ENCODE results near the gene JAZF1. TPM values are rescaled to one million over a fixed set of nuclear protein-coding genes. Genes with fewer than 3 reads are reported as not detected.

JAZF1 gene
- total and polyA plus RNA-seq, 2 of the 4 experiments (the other 2 are of a cell fraction), result 8.4 to 10.5 TPM

DNA sequence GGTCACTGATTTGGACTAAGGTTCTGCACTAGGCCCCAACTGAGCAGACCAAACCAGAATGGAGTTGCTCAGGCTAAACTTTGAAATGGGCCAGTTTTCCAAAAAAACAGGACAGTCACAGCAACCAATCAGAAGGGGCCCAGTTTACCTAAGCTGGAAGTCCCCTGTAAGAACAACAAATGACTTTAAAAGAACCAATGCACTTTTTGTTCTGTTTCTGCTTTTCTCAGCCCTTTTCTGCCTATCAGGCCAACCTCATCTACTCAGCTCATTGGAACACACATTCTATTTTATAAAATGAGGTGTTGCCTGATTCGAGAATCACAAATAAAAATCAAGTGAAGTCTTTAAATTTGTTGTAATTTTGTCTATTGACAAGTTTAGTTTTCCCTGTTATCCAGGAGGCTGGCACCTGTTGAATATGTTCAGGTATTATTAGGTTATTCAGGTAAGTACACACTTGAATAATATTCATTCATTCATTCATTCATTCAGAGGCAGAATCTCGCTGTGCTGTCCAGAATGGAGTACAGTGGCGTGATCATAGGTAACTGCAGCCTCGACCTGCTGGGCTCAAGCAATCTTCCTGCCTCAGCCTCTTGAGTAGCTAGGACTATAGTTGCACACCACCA is 271.9 kb downstream of the JAZF1 start:
- ATAC-seq (ENCODE audit: low read depth) (no peak), DNase-seq (no peak)
- H4K91ac ChIP-seq (ENCODE audit: insufficient read depth, low read depth, low read length), result no peak overlapping the region
- no CpG with 5 or more reads among the region's 4 CpGs for WGBS, 2 experiments (ENCODE audit: extremely low coverage in 2 of 2, insufficient read length in 1 of 2)
- H2BK20ac ChIP-seq (ENCODE audit: low read depth, low read length), result no peak overlapping the region
- no peaks in the 10 kb centered on the region for H3K27me3 ChIP-seq (ENCODE audit: control insufficient read depth, insufficient read depth, low read length)
- H3K9me1 ChIP-seq (ENCODE audit: insufficient read depth, low read length), result peaks cover 3% of the 10 kb centered on the region; the same call in 1 of the 2 replicates
- H2BK15ac ChIP-seq (ENCODE audit: low read depth, low read length), result no peak overlapping the region
- H3K18ac ChIP-seq (ENCODE audit: low read depth, low read length), result no peak overlapping the region
- H2AFZ ChIP-seq (replicated peaks; ENCODE audit: low read length, poor library complexity), result no peak overlapping the region
- CTCF ChIA-PET, result interaction anchor here (0.9 kb wide), 1 partner anchor 131 kb away, joined by 4 read pairs; no protein-coding TSS in a partner anchor
- no peak overlapping the region for H2BK120ac ChIP-seq (ENCODE audit: low read depth, low read length)
- no TSS peak for BruUV-seq (replicated peaks)
- in situ Hi-C loops (cut with MboI; ENCODE audit: low sequenced_read_pairs) (no loop called here), intact Hi-C loops (cut with micrococcal nuclease) (no loop called here), dilution Hi-C loops (cut with HindIII; ENCODE audit: low sequenced_read_pairs, unreplicated experiment) (no loop called here)
- no peak overlapping the region for H3K56ac ChIP-seq (ENCODE audit: extremely low read depth, insufficient read depth, low read length)
- H3K27ac ChIP-seq (ENCODE audit: insufficient read depth, low read length), result no peak overlapping the region
- H3K23ac ChIP-seq (ENCODE audit: low read depth, low read length), result no peak overlapping the region
- peaks cover 7% of the 10 kb centered on the region; the same call in 1 of the 2 replicates for H4K20me1 ChIP-seq (ENCODE audit: insufficient read depth, low read length)
- no peak overlapping the region for H3K9ac ChIP-seq (ENCODE audit: low read depth, low read length)
- H3K4me3 ChIP-seq (ENCODE audit: insufficient read depth, low read depth, low read length), result no peak overlapping the region
- no peak overlapping the region for H3K4ac ChIP-seq (ENCODE audit: low read depth, low read length)
- no peaks in the 10 kb centered on the region for H3K9me3 ChIP-seq (ENCODE audit: control insufficient read depth, insufficient read depth, low read length)
- no peak overlapping the region for H2AK5ac ChIP-seq (ENCODE audit: low read depth, low read length)
- H2BK5ac ChIP-seq (ENCODE audit: low read depth, low read length, poor library complexity, severe bottlenecking), result no peak overlapping the region
- H4K8ac ChIP-seq (ENCODE audit: low read depth in 2 of 2, low read length in 2 of 2), result no peak overlapping the region
- no peak overlapping the region for H3K4me2 ChIP-seq (ENCODE audit: low read depth, low read length)
- H3K4me1 ChIP-seq (ENCODE audit: control insufficient read depth, insufficient read depth, low read length), result peaks cover 3% of the 10 kb centered on the region
- no peak overlapping the region for H4K5ac ChIP-seq (ENCODE audit: low read depth, low read length)
- TF ChIP-seq, protein P1, sequence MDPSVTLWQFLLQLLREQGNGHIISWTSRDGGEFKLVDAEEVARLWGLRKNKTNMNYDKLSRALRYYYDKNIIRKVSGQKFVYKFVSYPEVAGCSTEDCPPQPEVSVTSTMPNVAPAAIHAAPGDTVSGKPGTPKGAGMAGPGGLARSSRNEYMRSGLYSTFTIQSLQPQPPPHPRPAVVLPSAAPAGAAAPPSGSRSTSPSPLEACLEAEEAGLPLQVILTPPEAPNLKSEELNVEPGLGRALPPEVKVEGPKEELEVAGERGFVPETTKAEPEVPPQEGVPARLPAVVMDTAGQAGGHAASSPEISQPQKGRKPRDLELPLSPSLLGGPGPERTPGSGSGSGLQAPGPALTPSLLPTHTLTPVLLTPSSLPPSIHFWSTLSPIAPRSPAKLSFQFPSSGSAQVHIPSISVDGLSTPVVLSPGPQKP (IDR thresholded peaks at IDR 0.05; ENCODE audit: borderline replicate concordance, low read depth, low read length), result no peak
- TF ChIP-seq RAD21 (IDR thresholded peaks at IDR 0.05; ENCODE audit: low read length) (no peak), MAFK (IDR thresholded peaks at IDR 0.05; ENCODE audit: low read depth, low read length) (no peak), RFX5 (IDR thresholded peaks at IDR 0.05; ENCODE audit: low read depth, low read length) (no peak), FOS (IDR thresholded peaks at IDR 0.05; ENCODE audit: low read depth, low read length) (no peak), BHLHE40 (IDR thresholded peaks at IDR 0.05; ENCODE audit: low read depth, low read length) (no peak), POLR2A (IDR thresholded peaks at IDR 0.05; ENCODE audit: low read depth, low read length) (no peak), RCOR1 (IDR thresholded peaks at IDR 0.05; ENCODE audit: insufficient replicate concordance, low read length) (no peak), NFE2L2 (IDR thresholded peaks at IDR 0.05; ENCODE audit: low read depth, low read length) (no peak), CEBPB (IDR thresholded peaks at IDR 0.05; ENCODE audit: low read depth, low read length) (no peak), MAZ (IDR thresholded peaks at IDR 0.05; ENCODE audit: borderline replicate concordance, low read depth, low read length) (no peak), MXI1 (IDR thresholded peaks at IDR 0.05; ENCODE audit: borderline replicate concordance, low read depth, low read length) (no peak), CHD1 (IDR thresholded peaks at IDR 0.05; ENCODE audit: low read depth, low read length) (no peak), SMC3 (IDR thresholded peaks at IDR 0.05; ENCODE audit: low read depth, low read length) (no peak)
- TF ChIP-seq, protein P2, sequence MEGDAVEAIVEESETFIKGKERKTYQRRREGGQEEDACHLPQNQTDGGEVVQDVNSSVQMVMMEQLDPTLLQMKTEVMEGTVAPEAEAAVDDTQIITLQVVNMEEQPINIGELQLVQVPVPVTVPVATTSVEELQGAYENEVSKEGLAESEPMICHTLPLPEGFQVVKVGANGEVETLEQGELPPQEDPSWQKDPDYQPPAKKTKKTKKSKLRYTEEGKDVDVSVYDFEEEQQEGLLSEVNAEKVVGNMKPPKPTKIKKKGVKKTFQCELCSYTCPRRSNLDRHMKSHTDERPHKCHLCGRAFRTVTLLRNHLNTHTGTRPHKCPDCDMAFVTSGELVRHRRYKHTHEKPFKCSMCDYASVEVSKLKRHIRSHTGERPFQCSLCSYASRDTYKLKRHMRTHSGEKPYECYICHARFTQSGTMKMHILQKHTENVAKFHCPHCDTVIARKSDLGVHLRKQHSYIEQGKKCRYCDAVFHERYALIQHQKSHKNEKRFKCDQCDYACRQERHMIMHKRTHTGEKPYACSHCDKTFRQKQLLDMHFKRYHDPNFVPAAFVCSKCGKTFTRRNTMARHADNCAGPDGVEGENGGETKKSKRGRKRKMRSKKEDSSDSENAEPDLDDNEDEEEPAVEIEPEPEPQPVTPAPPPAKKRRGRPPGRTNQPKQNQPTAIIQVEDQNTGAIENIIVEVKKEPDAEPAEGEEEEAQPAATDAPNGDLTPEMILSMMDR (conservative IDR thresholded peaks at IDR 0.05; ENCODE audit: low read depth, low read length), result no peak
- TF ChIP-seq, protein P3, sequence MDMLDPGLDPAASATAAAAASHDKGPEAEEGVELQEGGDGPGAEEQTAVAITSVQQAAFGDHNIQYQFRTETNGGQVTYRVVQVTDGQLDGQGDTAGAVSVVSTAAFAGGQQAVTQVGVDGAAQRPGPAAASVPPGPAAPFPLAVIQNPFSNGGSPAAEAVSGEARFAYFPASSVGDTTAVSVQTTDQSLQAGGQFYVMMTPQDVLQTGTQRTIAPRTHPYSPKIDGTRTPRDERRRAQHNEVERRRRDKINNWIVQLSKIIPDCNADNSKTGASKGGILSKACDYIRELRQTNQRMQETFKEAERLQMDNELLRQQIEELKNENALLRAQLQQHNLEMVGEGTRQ (IDR thresholded peaks at IDR 0.05; ENCODE audit: low read depth, low read length), result no peak
- H3K36me3 ChIP-seq (ENCODE audit: control insufficient read depth, insufficient read depth, low read length), result no peaks in the 10 kb centered on the region
- POLR2A ChIA-PET (ENCODE audit: unreplicated experiment), result no interaction called here
- peaks cover 0 to 18% of the 10 kb centered on the region in 2 experiments; a peak in 2 of 4 replicates for H3K79me1 ChIP-seq (ENCODE audit: low read depth in 1 of 2, low read length in 2 of 2)
- H2AK9ac ChIP-seq (replicated peaks; ENCODE audit: low read depth, low read length, poor library complexity), result no peak overlapping the region
- no peak overlapping the region for H3K14ac ChIP-seq (replicated peaks; ENCODE audit: low read depth, low read length)

All from IMR-90 (cell line).